ENCODE data around the gene NBAS. TPM values are rescaled to one million over a fixed set of nuclear protein-coding genes. Genes with fewer than 3 reads are reported as not detected.

Gene NBAS
- polyA plus RNA-seq, 1 of the 3 experiments (the other 2 are of a cell fraction) = 12.0 TPM

DNA sequence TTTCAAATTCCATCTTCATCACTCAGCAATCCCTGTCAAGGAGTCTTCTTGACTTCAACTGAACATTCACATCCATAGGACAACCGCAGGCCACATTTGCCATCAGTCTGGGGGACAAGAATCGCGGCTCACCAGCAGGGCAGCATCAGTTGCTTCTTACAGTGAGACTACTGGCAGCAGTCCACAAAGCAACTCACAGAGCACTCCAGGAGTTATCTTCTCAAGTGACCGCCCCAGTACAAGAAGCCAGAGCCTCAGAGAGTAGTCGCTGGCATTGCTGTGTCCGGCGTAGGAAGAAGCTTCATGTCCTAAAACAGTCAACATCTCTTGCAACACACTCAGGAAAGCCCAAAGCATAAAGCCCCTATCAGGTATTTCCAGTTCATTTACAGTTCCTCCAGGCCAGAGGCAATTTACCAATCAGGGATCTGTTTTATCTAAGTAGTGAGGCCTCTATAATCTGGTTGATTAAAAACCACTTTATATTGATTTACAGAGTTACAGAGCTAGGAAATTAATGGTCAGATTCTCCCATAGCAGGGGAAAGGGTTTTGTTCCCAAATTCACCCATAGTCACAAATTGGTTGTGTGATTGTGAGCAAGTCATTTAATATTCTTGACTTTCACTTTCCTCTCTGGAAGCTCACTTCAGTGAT, 177.3 kb downstream of the NBAS start (continued):
- TF ChIP-seq, protein P1, sequence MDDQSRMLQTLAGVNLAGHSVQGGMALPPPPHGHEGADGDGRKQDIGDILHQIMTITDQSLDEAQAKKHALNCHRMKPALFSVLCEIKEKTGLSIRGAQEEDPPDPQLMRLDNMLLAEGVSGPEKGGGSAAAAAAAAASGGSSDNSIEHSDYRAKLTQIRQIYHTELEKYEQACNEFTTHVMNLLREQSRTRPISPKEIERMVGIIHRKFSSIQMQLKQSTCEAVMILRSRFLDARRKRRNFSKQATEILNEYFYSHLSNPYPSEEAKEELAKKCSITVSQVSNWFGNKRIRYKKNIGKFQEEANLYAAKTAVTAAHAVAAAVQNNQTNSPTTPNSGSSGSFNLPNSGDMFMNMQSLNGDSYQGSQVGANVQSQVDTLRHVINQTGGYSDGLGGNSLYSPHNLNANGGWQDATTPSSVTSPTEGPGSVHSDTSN (IDR thresholded peaks at IDR 0.05) = no peak; the same call in 1 of the 2 replicates
- TF ChIP-seq MXI1 (IDR thresholded peaks at IDR 0.05; ENCODE audit: low read depth, low read length) (0 out of 2 replicates have a peak, but pooled peaks have one; percentile 27), SMC3 (IDR thresholded peaks at IDR 0.05; ENCODE audit: low read depth, low read length) (no peak; the same call in 1 of the 2 replicates), FOXM1 (IDR thresholded peaks at IDR 0.05; ENCODE audit: low read depth) (no peak), ELF1 (IDR thresholded peaks at IDR 0.05) (no peak), RCOR1 (IDR thresholded peaks at IDR 0.05; ENCODE audit: low read length) (peak; percentile 94), RFX5 (IDR thresholded peaks at IDR 0.05; ENCODE audit: low read length) (no peak), GABPA (IDR thresholded peaks at IDR 0.05; ENCODE audit: low read depth) (no peak), NFIC (IDR thresholded peaks at IDR 0.05; ENCODE audit: borderline replicate concordance) (no peak), RAD21 (IDR thresholded peaks at IDR 0.05; ENCODE audit: low read length) (peak; percentile 13; the same call in 1 of the 2 replicates), TCF12 (IDR thresholded peaks at IDR 0.05) (peak; percentile 44), EZH2phosphoT487 (IDR thresholded peaks at IDR 0.05; ENCODE audit: borderline replicate concordance, low read depth) (no peak)
- TF ChIP-seq, protein P2, sequence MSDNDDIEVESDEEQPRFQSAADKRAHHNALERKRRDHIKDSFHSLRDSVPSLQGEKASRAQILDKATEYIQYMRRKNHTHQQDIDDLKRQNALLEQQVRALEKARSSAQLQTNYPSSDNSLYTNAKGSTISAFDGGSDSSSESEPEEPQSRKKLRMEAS (IDR thresholded peaks at IDR 0.05; ENCODE audit: low read depth) = no peak

DNA sequence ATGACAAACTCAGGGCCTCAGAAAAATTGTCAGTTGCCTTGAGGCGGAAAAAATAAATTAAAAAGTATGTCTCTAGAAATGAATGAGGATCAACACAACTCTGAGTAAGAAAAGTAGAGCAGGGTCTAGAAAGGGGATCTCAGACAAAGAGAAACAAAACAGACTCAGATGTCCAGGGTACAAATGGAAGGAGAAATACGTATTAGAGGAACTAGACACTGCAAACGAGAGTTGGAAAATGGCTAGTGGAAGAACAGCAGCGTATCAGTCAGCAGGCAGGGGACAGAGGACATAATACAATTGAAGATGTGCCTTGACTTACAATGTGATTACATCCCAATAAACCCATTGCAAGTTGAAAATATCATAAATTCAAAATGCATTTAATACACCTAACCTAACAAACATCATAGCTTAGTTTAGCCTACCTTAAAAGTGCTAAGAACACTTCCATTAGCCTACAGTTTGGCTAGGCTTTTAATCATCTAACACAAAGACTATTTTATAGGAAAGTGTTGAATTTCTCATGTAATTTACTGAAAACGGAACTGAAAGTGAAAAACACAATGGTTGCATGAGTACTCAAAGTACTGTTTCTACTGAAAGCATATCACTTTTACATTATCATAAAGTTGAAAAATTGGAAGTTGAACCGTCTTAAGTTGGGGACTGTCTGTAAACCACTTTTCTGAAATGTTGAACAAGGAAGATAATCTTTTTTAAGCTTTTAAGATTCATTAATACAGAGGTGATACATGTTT, 182.8 kb downstream of the NBAS start:
- H3K36me3 ChIP-seq (replicated peaks in 1 of 2; ENCODE audit: control insufficient read depth in 1 of 2, insufficient read depth in 2 of 2, low read length in 1 of 2) = peaks cover 45 to 54% of the 10 kb centered on the region in 2 experiments
- no peak overlapping the region for H3K4me3 ChIP-seq (ENCODE audit: low read depth in 2 of 2, low read length in 1 of 2)
- no peak for DNase-seq
- no peaks in the 10 kb centered on the region for H3K27me3 ChIP-seq (ENCODE audit: insufficient read depth)
- H3K79me2 ChIP-seq (ENCODE audit: insufficient read depth) = no peaks in the 10 kb centered on the region
- TF ChIP-seq, protein P3, sequence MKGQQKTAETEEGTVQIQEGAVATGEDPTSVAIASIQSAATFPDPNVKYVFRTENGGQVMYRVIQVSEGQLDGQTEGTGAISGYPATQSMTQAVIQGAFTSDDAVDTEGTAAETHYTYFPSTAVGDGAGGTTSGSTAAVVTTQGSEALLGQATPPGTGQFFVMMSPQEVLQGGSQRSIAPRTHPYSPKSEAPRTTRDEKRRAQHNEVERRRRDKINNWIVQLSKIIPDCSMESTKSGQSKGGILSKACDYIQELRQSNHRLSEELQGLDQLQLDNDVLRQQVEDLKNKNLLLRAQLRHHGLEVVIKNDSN (IDR thresholded peaks at IDR 0.05; ENCODE audit: borderline replicate concordance, low read depth) = no peak
- TF ChIP-seq RCOR1 (IDR thresholded peaks at IDR 0.05; ENCODE audit: low read length) (no peak), RXRA (IDR thresholded peaks at IDR 0.05; ENCODE audit: borderline replicate concordance, low read depth) (no peak), EZH2phosphoT487 (IDR thresholded peaks at IDR 0.05; ENCODE audit: borderline replicate concordance, low read depth) (no peak), RAD21 (IDR thresholded peaks at IDR 0.05; ENCODE audit: low read length) (no peak), GATA2 (CRISPR knock-in tag; IDR thresholded peaks at IDR 0.05) (no peak), TAF1 (IDR thresholded peaks at IDR 0.05; ENCODE audit: borderline replicate concordance, low read depth, low read length) (no peak), SIN3A (IDR thresholded peaks at IDR 0.05; ENCODE audit: borderline replicate concordance, low read depth, low read length) (no peak), CHD2 (IDR thresholded peaks at IDR 0.05; ENCODE audit: low read length, partially characterized antibody) (no peak)
- TF ChIP-seq, protein P2 (IDR thresholded peaks at IDR 0.05; ENCODE audit: low read depth) = no peak
- TF ChIP-seq, protein P4, sequence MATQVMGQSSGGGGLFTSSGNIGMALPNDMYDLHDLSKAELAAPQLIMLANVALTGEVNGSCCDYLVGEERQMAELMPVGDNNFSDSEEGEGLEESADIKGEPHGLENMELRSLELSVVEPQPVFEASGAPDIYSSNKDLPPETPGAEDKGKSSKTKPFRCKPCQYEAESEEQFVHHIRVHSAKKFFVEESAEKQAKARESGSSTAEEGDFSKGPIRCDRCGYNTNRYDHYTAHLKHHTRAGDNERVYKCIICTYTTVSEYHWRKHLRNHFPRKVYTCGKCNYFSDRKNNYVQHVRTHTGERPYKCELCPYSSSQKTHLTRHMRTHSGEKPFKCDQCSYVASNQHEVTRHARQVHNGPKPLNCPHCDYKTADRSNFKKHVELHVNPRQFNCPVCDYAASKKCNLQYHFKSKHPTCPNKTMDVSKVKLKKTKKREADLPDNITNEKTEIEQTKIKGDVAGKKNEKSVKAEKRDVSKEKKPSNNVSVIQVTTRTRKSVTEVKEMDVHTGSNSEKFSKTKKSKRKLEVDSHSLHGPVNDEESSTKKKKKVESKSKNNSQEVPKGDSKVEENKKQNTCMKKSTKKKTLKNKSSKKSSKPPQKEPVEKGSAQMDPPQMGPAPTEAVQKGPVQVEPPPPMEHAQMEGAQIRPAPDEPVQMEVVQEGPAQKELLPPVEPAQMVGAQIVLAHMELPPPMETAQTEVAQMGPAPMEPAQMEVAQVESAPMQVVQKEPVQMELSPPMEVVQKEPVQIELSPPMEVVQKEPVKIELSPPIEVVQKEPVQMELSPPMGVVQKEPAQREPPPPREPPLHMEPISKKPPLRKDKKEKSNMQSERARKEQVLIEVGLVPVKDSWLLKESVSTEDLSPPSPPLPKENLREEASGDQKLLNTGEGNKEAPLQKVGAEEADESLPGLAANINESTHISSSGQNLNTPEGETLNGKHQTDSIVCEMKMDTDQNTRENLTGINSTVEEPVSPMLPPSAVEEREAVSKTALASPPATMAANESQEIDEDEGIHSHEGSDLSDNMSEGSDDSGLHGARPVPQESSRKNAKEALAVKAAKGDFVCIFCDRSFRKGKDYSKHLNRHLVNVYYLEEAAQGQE (IDR thresholded peaks at IDR 0.05; ENCODE audit: low read depth, low read length) = no peak
- H3K27ac ChIP-seq (ENCODE audit: low read depth in 2 of 2, low read length in 1 of 2) = no peak overlapping the region
- no peaks in the 10 kb centered on the region for H4K20me1 ChIP-seq (ENCODE audit: insufficient read depth)
- peaks cover 0 to 10% of the 10 kb centered on the region in 2 experiments; a peak in 2 of 4 replicates for H3K4me1 ChIP-seq (ENCODE audit: control insufficient read depth in 1 of 2, insufficient read depth in 2 of 2, low read depth in 1 of 2, low read length in 1 of 2)
- H2AFZ ChIP-seq (ENCODE audit: low read depth) = no peak overlapping the region
- H3K9ac ChIP-seq = no peak overlapping the region
- CTCF ChIA-PET = interaction anchor here (1.0 to 1.9 kb wide), 3 partner anchors 198 to 199 kb away, joined by 3 to 6 read pairs (median 3); no protein-coding TSS in a partner anchor
- H3K9me3 ChIP-seq = no peaks in the 10 kb centered on the region
- POLR2A ChIA-PET = no interaction called here
- H3F3A ChIP-seq (replicated peaks; ENCODE audit: insufficient read depth) = no peaks in the 10 kb centered on the region
- H3K4me2 ChIP-seq = no peak overlapping the region
- 93% methylated on average over 6 of the region's 6 CpGs for WGBS (ENCODE audit: low lambda C conversion rate)
- no peaks in the 10 kb centered on the region for H3K9me2 ChIP-seq

Data from SK-N-SH (cell line).